Activated CD8-positive, alpha-beta T cell treated with anti-CD3 and anti-CD28 coated beads for 36 hours (primary cell): ENCODE data around the gene ZBTB32. TPM values are rescaled to one million over a fixed set of nuclear protein-coding genes. Genes with fewer than 3 reads are reported as not detected.
"Not testable (repeated sequence)": the region's sequence is repeated elsewhere in the genome, so short reads cannot be mapped to it uniquely, and the experiment has no call there.

Experiments
- ATAC-seq: fragments of 200-7000 bp; cut with Tn5 transposase; one replicate; pipeline ENCODE4 v1.10.0; 2021; ENCODE audit warnings: mild to moderate bottlenecking, moderate library complexity
- CTCF ChIA-PET: fragments of 350-600 bp; sonication (Branson Sonifier 250); formaldehyde crosslinking; loops from one replicate; lab custom pipeline; 2021; ENCODE audit warnings: antibody characterized with exemption; lab: Charles Lee
- POLR2A ChIA-PET: fragments of 350-600 bp; sonication (Branson Sonifier 250); formaldehyde crosslinking; loops from one replicate; lab custom pipeline; 2021; ENCODE audit warnings: antibody characterized with exemption; lab: Charles Lee
- DNase-seq: peaks from one replicate; pipeline ENCODE4 v3.0.0-alpha.2; 2020
- H3K27ac Mint-ChIP-seq: one replicate; pipeline ENCODE4 v1.8.0; 2021; ENCODE audit warnings: mild to moderate bottlenecking, mixed read lengths
- H3K27me3 Mint-ChIP-seq: one replicate; pipeline ENCODE4 v1.8.0; 2021; ENCODE audit warnings: mixed read lengths
- H3K36me3 Mint-ChIP-seq: one replicate; pipeline ENCODE4 v1.8.0; 2021; ENCODE audit warnings: low read depth, mixed read lengths
- H3K4me1 Mint-ChIP-seq: one replicate; pipeline ENCODE4 v1.8.0; 2021; ENCODE audit warnings: low read depth, mixed read lengths
- H3K4me3 Mint-ChIP-seq: one replicate; pipeline ENCODE4 v1.8.0; 2021; ENCODE audit warnings: mild to moderate bottlenecking, moderate library complexity, mixed read lengths
- H3K9me3 Mint-ChIP-seq: one replicate; pipeline ENCODE4 v1.8.0; 2021; ENCODE audit warnings: mixed read lengths
- intact Hi-C: fragments of 100-400 bp; cut with micrococcal nuclease; formaldehyde crosslinking; loops from one replicate; pipeline ENCODE4 v1.10.0; 2022
- total RNA-seq, 2 experiments: library from RNA; stranded (reverse); gene quantifications; one replicate each; pipeline ENCODE4 v1.2.3, GENCODE V29; 2021
- TF ChIP-seq, protein P1 (sequence below): fragments of 200-600 bp; IDR thresholded peaks from one replicate; pipeline ENCODE4 v1.8.0; 2022; ENCODE audit warnings: antibody characterized with exemption, mild to moderate bottlenecking

ZBTB32 gene, protein sequence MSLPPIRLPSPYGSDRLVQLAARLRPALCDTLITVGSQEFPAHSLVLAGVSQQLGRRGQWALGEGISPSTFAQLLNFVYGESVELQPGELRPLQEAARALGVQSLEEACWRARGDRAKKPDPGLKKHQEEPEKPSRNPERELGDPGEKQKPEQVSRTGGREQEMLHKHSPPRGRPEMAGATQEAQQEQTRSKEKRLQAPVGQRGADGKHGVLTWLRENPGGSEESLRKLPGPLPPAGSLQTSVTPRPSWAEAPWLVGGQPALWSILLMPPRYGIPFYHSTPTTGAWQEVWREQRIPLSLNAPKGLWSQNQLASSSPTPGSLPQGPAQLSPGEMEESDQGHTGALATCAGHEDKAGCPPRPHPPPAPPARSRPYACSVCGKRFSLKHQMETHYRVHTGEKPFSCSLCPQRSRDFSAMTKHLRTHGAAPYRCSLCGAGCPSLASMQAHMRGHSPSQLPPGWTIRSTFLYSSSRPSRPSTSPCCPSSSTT
- total RNA-seq = 100 to 1,000 TPM; 410 to 420 TPM

GRCh38 chr19:35704218-35704617 lies at the start of gene ZBTB32:
Gene ZBTB32 (plus strand): TSS chr19:35704558. CDS start chr19:35714627, 10,069 bp downstream.
- ChIA-PET POLR2A (interaction anchor here (1.4 to 10.5 kb wide), 5 partner anchors 8 to 38 kb away, joined by 4 to 215 read pairs (median 10); partner anchors contain the start of gene IGFLR1), CTCF (interaction anchor here (3.9 to 10.5 kb wide), 2 partner anchors 9 to 10 kb away, joined by 13 to 137 read pairs; no protein-coding TSS in a partner anchor)
- peak; percentile 43 for DNase-seq
- no peak for ATAC-seq
- Mint-ChIP-seq H3K36me3 (peaks cover 2% of the 10 kb centered on the region), H3K27ac (no peak within 1 kb of the TSS), H3K4me1 (peaks cover 22% of the 10 kb centered on the region), H3K27me3 (no peaks in the 10 kb centered on the region), H3K9me3 (peaks cover 2% of the 10 kb centered on the region), H3K4me3 (no peak within 1 kb of the TSS)
- TF ChIP-seq, protein P1, sequence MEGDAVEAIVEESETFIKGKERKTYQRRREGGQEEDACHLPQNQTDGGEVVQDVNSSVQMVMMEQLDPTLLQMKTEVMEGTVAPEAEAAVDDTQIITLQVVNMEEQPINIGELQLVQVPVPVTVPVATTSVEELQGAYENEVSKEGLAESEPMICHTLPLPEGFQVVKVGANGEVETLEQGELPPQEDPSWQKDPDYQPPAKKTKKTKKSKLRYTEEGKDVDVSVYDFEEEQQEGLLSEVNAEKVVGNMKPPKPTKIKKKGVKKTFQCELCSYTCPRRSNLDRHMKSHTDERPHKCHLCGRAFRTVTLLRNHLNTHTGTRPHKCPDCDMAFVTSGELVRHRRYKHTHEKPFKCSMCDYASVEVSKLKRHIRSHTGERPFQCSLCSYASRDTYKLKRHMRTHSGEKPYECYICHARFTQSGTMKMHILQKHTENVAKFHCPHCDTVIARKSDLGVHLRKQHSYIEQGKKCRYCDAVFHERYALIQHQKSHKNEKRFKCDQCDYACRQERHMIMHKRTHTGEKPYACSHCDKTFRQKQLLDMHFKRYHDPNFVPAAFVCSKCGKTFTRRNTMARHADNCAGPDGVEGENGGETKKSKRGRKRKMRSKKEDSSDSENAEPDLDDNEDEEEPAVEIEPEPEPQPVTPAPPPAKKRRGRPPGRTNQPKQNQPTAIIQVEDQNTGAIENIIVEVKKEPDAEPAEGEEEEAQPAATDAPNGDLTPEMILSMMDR = no peak
- intact Hi-C loops = no loop called here

DNA sequence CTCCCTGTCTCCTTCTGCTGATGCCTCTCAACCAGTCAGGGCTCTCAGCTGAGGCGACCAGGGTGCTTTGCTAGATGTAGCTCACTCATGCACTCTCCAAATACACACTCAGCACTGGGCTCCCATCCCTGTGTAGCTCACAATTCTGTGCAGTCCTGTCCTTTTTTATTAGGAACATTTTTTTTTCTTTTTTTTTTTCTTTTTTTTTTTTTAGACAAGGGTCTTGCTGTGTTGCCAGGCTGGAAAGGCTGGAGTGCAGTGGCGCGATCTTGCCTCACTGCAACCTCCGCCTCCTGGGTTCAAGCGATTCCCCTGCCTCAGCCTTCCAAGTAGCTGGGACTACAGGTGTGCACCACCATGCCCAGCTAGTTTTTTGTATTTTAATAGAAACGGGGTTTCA lies 49.5 kb upstream of the ZBTB32 start:
- H3K9me3 Mint-ChIP-seq, ATAC-seq, DNase-seq, POLR2A ChIA-PET, H3K4me3 Mint-ChIP-seq, intact Hi-C loops, H3K27me3 Mint-ChIP-seq, H3K27ac Mint-ChIP-seq: not testable (repeated sequence)
- CTCF ChIA-PET = interaction anchor here (1.6 kb wide), 1 partner anchor 165 kb away, joined by 5 read pairs; no protein-coding TSS in a partner anchor
- H3K36me3 Mint-ChIP-seq = peaks cover 52% of the 10 kb centered on the region
- peaks cover 22% of the 10 kb centered on the region for H3K4me1 Mint-ChIP-seq

GRCh38 chr19:35655600-35655999 lies 48.8 kb upstream of the ZBTB32 start:
- TF ChIP-seq, protein P1 = no peak
- intact Hi-C loops = no loop called here
- no peak overlapping the region for H3K27ac Mint-ChIP-seq
- DNase-seq = no peak
- peaks cover 16% of the 10 kb centered on the region for H3K4me1 Mint-ChIP-seq
- ATAC-seq = no peak
- no peaks in the 10 kb centered on the region for H3K27me3 Mint-ChIP-seq
- no peak overlapping the region for H3K4me3 Mint-ChIP-seq
- POLR2A ChIA-PET = no interaction called here
- CTCF ChIA-PET = no interaction called here
- no peaks in the 10 kb centered on the region for H3K9me3 Mint-ChIP-seq
- peaks cover 50% of the 10 kb centered on the region for H3K36me3 Mint-ChIP-seq

DNA sequence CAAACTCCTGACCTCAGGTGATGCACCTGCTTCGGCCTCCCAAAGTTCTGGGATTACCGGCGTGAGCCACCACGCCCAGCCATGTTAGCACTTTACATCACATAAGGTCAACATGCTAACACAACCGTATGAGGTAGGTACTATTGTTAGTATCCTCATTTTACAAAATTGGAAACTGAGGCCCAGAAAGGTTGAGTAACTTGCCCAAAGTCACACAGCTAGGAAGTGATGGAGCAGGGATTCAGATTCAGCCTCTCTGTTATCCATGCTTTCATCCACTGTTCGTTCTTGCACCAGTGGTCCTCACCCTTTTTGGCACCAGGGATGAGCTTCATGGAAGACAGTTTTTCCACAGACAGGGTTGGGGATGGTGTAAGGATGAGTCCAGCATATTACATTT lies 47.7 kb upstream of the ZBTB32 start:
- POLR2A ChIA-PET = interaction anchor here (1.2 kb wide), 1 partner anchor 8 kb away, joined by 3 read pairs; the partner anchor contains the start of gene COX6B1
- TF ChIP-seq, protein P1 = no peak
- CTCF ChIA-PET = interaction anchor here (2.6 kb wide), 1 partner anchor 8 kb away, joined by 10 read pairs; the partner anchor contains the start of gene COX6B1
- intact Hi-C loops = no loop called here
- Mint-ChIP-seq H3K36me3 (peaks cover 46% of the 10 kb centered on the region), H3K27me3 (no peaks in the 10 kb centered on the region), H3K4me1 (peaks cover 8% of the 10 kb centered on the region), H3K4me3 (no peak overlapping the region), H3K27ac (no peak overlapping the region), H3K9me3 (no peaks in the 10 kb centered on the region)
- no peak for DNase-seq
- ATAC-seq = no peak

DNA sequence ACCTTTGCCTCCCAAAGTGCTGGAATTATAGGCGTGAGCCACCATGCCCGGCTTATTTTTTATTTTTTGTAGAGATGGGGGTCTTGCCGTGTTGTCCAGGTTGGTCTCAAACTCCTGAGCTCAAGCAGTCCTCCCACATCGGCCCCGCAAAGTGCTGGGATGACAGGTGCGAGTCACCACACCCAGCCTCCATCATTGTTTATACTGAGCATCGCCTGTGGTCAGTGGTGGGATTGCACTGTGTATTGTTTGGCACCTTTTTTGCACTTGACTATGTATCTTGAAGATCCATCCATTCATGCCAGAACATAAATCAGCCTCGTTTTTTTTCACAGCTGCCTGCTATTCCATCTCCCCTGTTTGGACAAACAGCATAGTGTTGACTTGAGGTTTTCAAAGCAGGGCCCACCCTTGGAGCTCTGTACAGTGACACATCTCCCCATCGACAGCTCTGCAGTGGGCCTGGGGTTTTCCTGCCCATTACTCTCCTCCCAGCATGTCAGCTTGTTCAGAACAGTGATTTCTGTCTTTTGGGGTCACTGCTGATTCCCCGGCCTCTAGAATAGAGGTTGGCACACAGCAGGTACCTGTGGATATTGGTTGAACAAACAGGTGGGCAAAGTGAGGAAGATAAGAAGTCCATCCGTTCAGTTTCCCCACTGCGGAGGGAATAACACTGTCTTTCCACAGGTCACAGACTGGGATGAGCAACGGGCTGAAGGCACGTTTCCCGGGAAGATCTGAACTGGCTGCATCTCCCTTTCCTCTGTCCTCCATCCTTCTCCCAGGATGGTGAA lies 46.3 kb upstream of the ZBTB32 start:
- no peak overlapping the region for H3K27ac Mint-ChIP-seq
- DNase-seq = no peak
- peaks cover 4% of the 10 kb centered on the region for H3K4me1 Mint-ChIP-seq
- CTCF ChIA-PET = interaction anchor here (1.8 to 2.6 kb wide), 2 partner anchors 10 to 110 kb away, joined by 5 to 10 read pairs; partner anchors contain the start of gene COX6B1
- H3K4me3 Mint-ChIP-seq = no peak overlapping the region
- peaks cover 44% of the 10 kb centered on the region for H3K36me3 Mint-ChIP-seq
- intact Hi-C loops = no loop called here
- POLR2A ChIA-PET = interaction anchor here (1.2 kb wide), 1 partner anchor 10 kb away, joined by 3 read pairs; the partner anchor contains the start of gene COX6B1
- no peaks in the 10 kb centered on the region for H3K27me3 Mint-ChIP-seq
- no peaks in the 10 kb centered on the region for H3K9me3 Mint-ChIP-seq
- TF ChIP-seq, protein P1 = no peak
- ATAC-seq = peak; percentile 61
